ENCODE results near the gene DGAT2.

Gene DGAT2

DNA sequence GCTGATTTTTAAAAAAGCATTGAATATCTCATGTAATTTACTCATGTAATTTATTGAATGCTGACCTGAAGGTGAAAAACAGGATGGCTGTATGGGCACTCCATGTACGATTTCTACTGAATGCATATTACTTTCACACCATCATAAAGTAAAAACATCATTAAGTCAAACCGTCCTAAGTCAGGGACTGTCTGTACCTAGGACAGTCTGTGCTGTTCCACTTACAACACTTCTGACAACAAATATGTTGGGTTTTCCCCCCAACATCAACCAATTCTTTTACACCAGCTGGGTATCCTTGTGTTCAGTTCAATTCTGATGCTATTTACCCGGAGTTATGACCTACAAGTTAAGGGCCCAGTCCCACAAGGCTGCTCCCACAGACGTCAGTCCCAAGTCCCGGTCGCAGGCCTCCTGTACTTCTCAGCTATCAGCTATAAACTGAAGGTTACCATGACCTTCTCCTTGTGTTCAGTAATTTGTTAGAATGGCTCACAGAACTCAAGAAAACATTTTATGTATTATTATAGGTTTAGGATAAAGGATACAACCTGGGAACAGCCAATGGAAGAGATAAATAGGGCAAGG is 63.4 kb downstream of the DGAT2 start:
- no peak for DNase-seq

DNA sequence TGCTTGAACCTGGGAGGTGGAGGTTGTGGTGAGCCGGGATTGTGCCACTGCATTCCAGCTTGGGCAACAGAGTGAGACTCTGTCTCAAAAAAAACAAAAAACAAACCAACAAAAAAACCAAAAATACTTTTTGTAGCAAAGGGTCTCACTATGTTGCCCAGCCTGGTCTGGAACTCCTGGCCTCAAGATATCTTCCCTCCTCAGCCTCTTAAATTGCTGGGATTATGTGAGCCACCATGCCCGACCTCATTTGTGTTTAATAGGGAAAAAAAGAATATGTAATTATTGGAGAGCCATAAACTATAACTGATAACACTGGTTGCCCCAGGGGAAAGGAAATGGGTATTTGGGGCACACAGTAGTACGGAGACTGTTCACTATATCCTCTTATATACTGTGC is 66.2 kb downstream of the DGAT2 start:
- DNase-seq, result no peak

DNA sequence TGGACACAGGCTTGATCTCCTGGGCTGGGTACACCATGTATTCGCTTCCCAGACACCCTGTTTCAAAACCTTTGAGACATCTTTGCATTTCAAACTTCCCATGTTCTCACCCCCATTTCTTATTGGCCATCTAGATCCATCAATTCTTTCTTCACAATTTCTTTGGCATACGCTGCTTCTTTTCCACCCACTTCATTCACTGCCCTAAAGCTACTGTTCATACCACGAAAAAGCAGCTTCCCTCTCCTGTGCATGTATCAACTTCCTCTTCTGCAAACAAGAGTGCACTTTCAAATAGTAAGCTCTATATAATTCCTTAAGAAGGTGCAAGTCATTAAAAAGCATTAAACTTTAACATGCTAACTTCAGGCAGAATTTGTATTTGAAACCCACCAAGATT is 67.8 kb downstream of the DGAT2 start:
- peak; percentile 75 to 83 for DNase-seq

DNA sequence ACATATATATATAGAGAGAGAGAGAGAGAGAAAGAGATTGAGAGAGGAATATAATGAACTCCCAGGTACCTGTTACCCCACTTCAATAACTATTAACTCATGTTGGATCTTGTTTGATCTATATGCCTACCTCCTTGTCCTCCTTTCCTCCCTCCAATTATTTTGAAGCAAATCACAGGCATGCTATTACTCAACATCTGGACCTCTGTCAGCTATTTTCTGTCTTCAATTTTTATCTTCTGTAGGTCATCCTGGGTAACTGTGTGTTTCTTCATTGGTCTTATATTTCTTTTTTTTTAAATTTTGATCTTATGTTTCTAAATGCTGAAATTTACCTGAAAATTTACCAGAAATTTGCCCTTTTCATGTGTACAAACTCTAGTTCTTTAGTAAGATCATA is 71.3 kb downstream of the DGAT2 start:
- DNase-seq, result no peak

DNA sequence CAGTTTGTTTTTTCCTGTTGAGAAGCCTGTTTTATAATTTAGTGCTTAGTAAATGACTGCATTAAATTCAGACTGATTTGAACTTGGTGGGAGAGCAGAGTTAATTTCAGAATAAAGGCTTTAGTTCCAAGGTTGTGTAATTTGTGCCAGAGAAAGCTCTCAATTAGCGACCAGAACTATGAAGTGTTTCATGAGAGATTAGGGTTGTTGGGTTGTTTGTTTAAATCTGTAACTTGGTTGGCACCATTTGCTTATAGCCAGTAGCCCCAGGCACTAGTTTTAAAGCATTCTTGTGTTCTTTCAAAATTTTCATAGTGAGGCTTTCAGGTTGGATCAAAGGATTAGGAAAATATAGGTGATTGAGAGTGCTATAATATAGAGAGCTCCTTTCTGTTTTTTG is 71.9 kb downstream of the DGAT2 start:
- no peak for DNase-seq

DNA sequence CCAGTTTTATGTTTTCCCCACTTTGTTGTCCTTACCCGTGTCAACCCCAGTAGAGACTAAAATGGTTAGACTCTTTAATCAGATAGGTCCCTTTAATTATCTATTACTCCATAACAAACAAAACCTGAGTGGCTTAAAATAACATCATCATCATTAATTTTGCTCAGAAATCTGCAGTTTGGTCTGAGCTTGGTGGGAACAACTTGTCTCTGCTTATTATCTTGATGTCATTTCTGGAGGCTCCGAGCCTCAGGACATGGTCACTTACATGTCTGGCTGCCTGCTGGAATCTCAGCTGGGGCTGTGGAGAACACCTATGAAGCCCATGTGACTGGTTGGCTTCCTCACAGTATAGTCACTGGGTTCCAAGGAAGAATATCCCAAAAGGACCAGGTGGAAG is 73.2 kb downstream of the DGAT2 start:
- no peak for DNase-seq

DNA sequence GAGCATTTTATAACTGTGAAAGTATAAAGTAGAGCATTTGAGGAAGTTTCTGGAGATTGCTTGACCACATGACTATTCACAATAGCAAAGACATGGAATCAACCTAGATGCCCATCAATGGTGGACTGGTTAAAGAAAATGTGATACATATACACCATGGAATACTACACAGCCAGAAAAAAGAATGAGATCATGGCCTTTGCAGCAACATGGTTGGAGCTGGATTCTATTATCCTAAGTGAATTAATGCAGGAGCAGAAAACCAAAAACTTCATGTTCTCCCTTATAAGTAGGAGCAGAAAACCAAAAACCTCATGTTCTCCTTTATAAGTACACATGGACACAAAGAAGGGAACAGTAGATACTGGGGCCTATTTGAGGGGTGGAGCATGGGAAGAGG is 76.7 kb downstream of the DGAT2 start:
- no peak for DNase-seq

DNA sequence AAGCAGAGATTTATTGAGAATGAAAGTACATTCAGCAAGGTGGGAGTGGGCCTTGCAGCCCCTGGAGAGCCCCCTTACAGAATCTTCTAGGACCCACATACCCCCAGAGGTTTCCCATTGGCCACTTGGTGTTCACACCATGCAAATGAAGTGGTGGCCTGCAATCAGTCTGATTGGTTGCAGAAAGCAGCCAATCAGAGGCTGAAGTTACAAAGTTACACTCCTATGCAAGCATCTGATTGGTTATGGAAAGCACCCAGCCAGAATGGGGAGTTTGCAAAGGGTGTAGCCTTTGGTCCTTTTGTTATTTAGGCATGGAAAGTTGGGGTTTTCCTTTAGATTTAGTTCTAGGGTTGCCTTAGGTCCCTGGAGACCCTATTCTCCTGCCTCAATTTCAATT is 81.3 kb downstream of the DGAT2 start:
- DNase-seq, result no peak

DNA sequence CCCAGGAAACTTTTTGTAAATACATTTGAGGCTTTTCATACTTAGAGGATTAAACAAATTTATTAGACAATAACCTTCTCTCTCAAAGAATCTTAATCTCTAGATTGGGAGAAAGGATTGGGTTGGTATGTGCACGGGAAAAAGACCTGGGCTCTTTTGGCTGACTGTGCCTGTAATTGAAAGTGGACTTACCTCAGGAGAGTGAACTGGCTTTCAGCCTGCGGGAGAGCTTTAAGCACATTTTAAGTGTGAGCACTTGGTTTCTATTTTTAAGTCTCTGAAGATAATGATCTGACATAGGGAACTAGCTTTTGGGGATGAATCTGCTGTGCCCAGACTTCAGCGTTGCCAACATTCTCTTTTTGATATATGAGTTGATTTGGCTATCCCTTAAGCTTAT is 82.2 kb downstream of the DGAT2 start:
- DNase-seq, result no peak
